GM18951 (cell line): Measurements from ENCODE around the gene OR2W1.

ENCODE experiments used
- POLR2A ChIP-seq: IDR thresholded peaks from 4 replicates; pipeline ENCODE4 v1.6.1; 2011; ENCODE audit warnings: mild to moderate bottlenecking; ENCODE audit not compliant: insufficient read length, insufficient read depth; ENCODE audit errors: extremely low read depth
- in situ Hi-C: fragments of 300-500 bp; cut with MboI; formaldehyde crosslinking; loops from one replicate; pipeline ENCODE4 v1.12.0; 2022; ENCODE audit warnings: low sequenced_read_pairs, mixed read lengths, inconsistent platforms; ENCODE audit not compliant: unreplicated experiment

Gene OR2W1, protein sequence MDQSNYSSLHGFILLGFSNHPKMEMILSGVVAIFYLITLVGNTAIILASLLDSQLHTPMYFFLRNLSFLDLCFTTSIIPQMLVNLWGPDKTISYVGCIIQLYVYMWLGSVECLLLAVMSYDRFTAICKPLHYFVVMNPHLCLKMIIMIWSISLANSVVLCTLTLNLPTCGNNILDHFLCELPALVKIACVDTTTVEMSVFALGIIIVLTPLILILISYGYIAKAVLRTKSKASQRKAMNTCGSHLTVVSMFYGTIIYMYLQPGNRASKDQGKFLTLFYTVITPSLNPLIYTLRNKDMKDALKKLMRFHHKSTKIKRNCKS

DNA sequence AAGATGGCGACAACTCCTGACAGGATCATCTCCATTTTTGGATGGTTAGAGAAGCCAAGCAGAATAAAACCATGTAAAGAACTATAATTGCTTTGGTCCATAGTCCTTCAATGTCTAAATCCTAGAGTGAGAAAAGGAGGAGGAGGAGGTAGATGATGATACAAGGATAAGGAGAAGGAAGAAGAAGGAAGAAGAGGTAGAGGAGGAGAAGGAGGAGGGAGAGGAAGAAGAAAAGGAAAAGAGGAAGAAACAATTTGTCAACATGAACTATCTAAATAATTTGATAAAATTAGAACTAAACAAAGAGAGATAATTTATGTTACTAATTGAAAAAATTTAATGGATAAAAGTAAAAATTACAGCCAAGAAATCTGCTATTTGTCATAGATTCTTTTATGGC, at the start of gene OR2W1:
TSS of gene OR2W1 (minus strand) at position 101 of the 400 bp plus-strand sequence. CDS start at position 101, 0 bp downstream.
- in situ Hi-C loops, result no loop called here

DNA sequence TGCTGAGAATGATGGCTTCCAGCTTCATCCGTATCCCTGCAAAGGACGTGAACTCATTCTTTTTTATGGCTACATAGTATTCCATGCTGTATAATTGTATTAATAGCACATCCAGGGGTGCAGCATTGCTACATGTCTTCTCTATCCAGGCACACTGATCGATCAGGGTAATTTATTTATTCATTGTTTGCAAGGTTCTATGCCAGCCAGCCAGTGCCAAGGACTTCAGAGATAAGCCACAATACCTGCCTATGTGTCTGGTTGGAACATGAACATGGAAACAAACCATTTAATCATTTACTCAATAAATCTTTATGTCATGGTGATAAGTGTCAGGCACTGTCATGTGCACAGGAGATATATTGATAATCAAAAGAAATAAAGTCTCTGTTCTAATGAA, 48.0 kb upstream of the OR2W1 start:
- in situ Hi-C loops, result no loop called here
- TF ChIP-seq POLR2A, result no peak

More for the DNA sequence above, at the start of gene OR2W1:
- TF ChIP-seq POLR2A, result no peak

DNA sequence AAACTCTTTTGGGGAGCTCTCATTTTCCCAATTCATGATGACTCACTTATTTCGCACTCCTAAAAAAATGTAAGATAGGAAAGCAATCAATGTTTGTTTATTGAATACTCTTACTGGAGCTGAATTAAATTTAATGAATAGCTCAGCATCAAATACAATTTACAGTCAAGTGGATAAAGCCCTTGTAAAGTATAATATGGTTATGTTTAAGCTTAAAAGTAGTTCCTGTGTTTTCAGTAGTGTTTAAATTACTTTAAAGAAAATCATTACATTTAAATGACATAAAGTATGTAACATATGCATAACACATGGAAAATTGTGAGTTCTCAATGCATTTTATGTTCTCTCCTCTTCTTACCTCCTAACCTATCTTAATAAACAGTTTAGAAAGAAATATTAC, 42.2 kb upstream of the OR2W1 start, which contains the start of gene OR2B3:
TSS of gene OR2B3 (minus strand) at position 101 of the 400 bp plus-strand sequence. CDS start at position 36, 65 bp downstream.
- TF ChIP-seq POLR2A, result no peak
- in situ Hi-C loops, result no loop called here

DNA sequence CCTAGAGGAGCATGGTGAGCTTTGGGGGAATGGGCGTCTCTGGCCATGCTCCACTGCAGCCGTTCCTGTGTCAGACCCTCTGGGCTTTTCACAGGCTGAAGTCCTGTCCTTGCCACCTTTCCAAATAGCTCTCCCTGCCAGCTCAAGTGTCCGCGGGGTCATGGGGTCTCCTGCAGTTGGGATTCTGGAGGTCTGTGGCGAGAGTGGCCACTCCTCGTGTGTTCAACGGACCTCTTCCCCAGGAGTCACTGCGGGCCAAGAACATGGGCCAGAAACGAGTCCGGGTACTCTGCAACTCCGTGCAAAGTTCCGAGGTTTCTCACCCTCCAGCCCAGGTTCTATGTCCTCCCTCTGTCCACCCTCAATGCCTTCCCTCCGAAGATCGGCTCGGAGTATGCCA, 37.5 kb upstream of the OR2W1 start:
- in situ Hi-C loops, result no loop called here
- no peak for TF ChIP-seq POLR2A

DNA sequence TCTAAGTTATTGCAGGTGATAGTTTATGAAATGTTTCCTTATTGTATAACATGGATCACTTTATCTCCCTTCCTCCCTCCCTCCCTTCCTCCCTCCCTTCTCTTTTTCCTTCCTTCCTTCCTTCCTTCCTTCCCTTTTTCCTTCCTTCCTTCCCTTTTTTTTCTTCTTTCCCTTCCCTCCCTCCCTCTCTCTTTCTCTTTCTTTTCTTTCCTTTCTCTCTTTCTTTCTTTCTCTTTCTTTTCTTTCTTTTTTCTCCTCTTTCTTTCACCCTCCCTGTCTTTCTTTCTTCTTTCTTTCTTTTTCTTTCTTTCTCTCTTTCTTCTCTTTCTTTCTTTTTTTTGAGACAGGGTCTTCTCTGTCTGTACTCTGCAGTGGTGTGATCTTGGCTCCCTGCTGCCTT, 36.3 kb upstream of the OR2W1 start:
- in situ Hi-C loops, result no loop called here
- TF ChIP-seq POLR2A, result no peak

DNA sequence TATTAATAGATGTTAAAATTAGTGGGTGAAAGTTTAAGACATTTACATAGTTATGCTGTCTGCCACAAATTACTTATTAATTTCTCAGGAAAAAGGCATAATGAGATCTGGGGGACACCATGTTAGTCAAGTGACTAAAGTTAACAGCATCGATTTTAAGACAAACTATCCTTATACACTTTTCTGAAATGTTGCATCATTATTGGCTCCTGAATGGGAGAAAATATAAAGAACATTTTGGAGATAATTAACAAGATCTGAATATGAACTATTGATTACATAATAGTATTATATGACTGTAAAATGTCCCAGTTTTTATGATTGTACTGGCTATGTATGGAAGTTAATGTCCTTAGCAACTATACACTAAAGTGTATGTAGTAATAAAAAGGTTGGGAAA, 34.2 kb upstream of the OR2W1 start:
- in situ Hi-C loops, result no loop called here
- TF ChIP-seq POLR2A, result no peak

DNA sequence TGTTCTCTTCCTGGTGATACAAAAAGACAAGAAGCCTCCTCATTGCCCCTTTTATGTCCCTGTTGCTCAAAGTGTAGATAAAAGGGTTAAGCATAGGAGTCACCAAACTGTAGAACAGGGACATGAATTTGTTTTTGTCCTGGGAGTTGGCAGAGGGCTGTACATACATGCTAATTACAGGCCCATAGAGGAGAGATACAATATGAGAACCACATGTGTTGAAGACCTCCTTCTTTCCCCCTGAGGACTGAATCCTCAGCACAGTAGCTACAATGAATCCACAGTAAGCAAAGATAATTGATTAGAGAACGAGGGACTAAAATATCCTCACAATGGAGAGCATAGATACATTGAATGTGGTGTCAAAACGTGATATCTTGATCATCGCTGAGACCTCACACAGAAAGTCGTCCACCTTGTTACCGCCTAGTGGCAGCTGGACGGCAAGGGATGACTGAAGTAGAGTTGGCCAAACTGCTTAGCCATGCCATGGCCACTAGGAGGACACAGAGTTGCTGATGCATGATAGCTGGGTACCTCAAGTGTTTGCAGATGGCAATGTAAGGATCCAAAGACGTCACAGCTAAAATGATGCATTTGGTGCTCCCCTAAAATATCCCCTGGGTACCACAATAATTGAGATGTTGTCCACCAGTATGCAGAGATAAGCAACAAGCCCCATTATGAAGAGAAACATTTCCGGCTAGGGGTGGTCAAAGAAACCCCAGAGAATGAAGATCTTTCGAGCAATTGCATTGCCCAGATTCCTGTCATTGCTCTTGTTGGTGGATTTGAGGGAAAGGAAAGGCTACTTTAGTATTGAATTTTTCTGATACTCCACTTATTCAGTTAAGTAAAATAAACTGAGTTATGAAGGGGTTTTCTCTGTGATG, 27.1 kb upstream of the OR2W1 start:
- in situ Hi-C loops, result no loop called here
- TF ChIP-seq POLR2A, result no peak

DNA sequence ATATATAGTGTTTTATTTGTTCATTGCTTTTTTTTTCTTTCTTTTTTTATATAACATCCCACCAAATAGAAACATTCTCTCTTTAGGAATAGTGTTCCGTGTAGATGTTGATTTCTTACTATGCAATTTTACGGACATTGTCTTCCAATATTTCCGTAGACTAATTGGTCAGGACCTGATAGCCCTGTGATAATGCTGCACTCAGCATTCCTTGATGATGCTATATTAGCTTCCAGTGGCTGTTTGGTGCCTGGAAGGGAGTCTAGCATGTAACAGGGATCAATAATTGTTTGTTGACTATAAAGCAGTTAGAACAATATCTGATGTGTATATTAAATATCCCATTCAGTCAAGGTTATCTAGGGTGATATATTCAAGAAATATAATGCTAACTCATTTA, 6.7 kb upstream of the OR2W1 start:
- TF ChIP-seq POLR2A, result no peak
- in situ Hi-C loops, result no loop called here

DNA sequence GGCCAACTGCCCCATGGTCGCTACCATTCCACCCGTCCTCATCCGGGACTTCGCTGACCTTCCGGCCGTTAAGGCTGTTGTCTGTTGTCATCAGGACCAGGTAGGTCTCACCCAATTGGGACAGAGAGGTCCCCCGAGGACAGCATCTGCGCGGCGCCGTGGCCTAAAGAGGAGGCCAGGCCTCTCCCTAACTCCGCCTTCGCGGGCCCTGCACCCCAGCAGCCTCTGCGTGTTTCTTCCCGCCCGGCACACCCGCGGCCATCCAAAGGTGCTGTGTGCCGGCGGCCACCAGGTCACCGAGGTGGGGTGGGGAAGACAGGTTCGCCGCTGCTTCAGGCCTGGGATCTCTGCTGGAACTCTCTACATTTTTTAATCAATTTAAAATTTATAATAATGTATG, 9.0 kb downstream of the OR2W1 start:
- in situ Hi-C loops, result no loop called here
- no peak for TF ChIP-seq POLR2A

DNA sequence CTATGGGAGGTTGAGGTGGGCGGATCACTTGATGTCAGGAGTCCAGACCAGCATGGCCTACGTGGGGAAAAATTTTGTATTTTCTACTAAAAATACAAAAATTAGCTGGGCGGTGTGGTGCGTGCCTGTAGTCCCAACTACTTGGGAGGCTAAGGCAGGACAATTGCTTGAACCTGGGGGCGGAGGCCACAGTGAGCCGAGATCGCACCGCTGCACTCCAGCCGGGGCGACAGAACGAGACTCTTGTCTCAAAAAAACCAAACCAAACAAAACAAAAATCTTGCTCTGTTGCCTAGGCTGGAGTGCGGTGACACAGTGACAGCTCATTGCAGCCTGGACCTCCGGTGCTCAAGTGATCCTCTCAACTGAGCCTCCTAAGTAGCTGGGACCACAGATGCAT, 16.2 kb downstream of the OR2W1 start:
- TF ChIP-seq POLR2A, result no peak
- in situ Hi-C loops, result no loop called here

DNA sequence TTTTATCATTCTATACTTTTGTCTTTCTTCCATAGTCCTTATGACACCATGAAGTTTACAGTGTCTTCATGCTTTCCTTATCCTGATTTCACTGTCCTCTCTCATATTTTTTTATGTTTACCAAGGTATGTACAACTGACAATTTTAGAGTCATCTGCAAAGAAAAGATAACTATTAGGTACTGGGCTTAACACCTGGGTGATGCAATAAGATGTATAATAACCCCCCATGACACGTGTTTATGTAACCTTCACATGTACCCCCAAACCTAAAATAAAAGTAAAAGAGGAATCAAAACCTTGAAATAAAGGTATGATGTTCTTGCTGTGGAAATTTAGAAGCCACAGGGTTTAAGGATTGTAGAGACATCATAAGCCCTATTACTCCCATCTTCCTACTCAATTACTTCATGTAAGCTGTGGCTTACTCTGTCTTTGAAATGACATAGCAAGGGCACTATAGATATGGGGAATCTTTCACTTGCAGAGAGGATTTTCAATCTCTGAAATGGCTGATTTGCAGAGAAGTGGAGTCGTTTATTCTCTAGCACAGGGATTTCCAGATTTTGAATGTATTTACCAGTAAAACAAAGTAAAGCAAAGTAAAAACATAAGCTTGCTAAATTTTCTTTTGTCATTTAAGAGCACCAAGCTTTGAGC, 18.9 kb downstream of the OR2W1 start:
- TF ChIP-seq POLR2A, result no peak
- in situ Hi-C loops, result no loop called here

DNA sequence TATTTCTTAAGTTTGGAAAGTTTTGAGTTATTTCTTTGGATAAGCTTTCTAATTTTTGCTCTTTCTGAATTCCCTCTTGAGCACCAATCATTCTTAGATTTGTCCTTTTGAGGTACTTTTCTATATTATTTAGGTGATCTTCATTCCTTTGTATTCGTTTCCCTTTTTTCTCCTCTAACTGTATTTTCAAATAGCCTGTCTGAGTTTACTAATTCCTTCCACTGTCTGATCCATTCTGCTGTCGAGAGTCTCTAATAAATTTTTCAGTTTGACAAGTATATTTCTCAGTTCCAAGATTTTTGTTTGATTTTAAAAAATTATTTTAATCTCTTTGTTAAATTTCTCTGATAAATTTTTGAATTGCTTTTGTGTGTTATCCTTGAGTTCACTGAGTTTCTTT, 23.5 kb downstream of the OR2W1 start:
- in situ Hi-C loops, result no loop called here
- no peak for TF ChIP-seq POLR2A

DNA sequence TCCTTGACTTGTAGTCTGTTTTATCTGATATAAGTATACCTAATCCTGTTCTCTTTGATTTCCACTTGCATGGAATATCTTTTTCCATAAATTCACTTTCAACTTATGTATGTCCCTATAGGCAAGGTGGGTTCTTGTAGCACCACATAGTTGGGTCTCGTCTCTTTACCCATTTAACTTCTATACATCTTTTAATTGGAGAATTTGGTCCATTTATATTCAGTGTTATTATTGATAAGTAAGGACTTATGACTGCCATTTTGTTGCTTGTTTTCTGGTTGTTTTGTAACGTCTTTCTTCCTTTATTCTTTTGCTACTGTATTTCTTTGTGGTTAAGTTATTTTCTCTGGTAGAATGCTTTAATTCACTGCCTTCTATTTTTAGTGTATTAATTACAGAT, 25.3 kb downstream of the OR2W1 start:
- TF ChIP-seq POLR2A, result no peak
- in situ Hi-C loops, result loop anchor here (10.0 kb wide), 2 partner anchors 185 to 335 kb away; no protein-coding TSS in a partner anchor
